GM18498 (cell line): ENCODE data around the gene LRWD1.

Experiments used
- ATAC-seq: cut with Tn5 transposase; IDR thresholded peaks from one replicate; pipeline ENCODE4 v1.9.1; 2021; ENCODE audit warnings: mild to moderate bottlenecking, moderate library complexity; ENCODE audit not compliant: unreplicated experiment

LRWD1 gene

GRCh38 chr7:102464577-102465280 is at the start of gene LRWD1, which contains the start of gene ALKBH4:
Gene LRWD1 (plus strand): TSS chr7:102464984. CDS start chr7:102465081, 97 bp downstream.
Gene ALKBH4 (minus strand): TSS chr7:102464863. CDS start chr7:102464836, 27 bp downstream.
- ATAC-seq = peak; percentile 94

GRCh38 chr7:102415685-102416225 is 49.0 kb upstream of the LRWD1 start:
- peak; percentile 66 for ATAC-seq

DNA sequence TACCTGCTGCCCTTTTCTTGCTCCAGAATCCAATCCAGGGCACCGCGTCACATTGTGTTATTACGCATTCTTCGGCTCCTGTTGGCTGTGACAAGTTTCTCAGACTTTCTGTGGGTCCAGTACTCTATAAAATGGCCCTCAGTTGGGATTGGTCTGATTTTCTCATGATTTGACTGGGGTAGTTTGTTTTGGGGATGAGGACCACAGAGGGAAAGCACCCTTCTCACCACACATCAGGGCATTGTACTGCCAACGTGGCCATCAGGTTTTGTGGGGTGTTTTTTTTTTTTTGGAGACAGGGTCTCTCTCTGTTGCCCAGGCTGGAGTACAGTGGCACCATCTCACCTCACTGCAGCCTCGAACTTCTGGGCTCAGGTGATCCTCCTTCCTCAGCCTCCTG is 48.4 kb upstream of the LRWD1 start:
- no peak for ATAC-seq

DNA sequence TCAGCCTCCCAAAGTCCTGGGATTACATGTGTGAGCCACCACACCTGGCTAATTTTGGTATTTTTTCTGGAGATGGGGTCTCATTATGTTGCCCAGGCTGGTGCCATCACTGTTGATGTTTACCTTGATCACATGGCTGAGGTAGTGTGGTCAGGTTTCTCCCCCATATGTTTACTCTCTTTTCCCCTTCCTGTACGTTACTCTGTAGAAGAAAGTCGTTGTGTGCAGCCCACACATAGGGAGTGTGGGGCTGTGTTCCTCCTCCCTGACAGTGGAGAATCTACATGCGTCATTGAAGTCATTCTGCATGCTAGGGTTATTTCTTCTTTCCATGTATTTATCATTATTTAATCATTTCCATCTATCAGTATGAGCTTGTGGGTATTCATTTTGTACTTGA is 47.7 kb upstream of the LRWD1 start:
- no peak for ATAC-seq

DNA sequence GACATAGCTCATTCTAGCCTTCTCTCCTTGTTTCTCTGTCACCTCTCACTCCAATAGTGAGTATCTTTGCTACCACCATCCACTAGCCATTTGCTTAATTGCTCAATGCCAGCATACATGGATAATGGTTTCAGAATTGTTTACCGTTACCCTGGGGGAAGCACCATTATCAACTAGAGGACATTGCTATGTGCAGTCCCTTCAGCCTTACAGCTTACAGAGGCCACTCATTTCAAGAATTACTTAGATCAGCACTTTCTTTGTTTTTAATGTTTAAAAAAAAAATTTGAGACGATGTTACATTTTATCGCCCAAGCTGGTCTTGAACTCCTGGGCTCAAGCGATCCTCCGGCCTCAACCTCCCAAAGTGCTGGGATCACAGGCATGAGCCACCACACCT is 46.2 kb upstream of the LRWD1 start:
- no peak for ATAC-seq

DNA sequence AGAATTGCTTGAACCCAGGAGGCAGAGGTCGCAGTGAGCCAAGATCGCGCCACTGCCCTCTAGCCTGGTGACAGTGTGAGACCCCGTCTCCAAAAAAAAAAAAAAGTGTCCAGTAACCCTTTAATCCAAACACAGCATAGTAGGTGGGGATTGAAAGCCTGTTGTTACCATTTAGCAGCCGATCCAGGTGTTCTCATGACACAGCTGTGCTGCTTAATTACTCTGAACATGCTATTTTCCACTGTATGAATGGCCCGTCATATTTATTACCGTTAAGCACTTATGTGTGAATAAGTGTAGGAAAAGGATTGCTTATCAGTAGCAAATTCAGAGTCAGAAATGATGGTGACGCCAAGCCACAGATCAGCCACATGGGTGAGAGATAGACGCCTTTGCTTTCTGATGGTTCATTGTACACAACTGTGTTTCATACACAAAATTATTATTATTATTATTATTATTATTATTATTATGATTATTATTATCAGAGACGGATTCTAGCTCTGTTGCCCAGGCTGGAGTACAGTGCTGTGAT is 43.0 kb upstream of the LRWD1 start:
- ATAC-seq = no peak

- ATAC-seq = no peak
These were observed 40.6 kb upstream of the LRWD1 start for GRCh38 chr7:102424129-102424551.

DNA sequence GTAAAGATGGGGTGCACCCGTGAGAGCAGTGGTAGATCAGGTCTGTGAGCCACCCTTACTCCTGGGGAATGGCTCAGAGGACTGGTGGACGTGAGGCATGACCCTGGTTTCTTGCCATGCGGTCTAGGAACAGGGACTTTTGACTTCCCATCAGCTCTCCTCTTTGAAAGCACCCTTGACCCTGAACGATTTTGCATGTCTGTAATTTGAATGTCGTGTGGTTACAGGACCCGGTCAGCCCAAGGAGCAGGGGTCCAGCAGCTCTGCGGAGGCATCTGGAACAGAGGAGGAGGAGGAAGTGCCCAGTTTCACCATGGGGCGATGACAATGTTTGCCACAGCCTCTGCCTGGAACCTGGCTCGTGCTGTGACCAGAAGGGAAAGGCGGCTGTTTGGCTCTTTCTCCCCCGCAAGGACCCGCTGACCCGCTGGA is 40.0 kb upstream of the LRWD1 start:
- ATAC-seq = peak; percentile 23

- peak; percentile 64 for ATAC-seq
These were observed 39.0 kb upstream of the LRWD1 start for GRCh38 chr7:102425639-102426267.

DNA sequence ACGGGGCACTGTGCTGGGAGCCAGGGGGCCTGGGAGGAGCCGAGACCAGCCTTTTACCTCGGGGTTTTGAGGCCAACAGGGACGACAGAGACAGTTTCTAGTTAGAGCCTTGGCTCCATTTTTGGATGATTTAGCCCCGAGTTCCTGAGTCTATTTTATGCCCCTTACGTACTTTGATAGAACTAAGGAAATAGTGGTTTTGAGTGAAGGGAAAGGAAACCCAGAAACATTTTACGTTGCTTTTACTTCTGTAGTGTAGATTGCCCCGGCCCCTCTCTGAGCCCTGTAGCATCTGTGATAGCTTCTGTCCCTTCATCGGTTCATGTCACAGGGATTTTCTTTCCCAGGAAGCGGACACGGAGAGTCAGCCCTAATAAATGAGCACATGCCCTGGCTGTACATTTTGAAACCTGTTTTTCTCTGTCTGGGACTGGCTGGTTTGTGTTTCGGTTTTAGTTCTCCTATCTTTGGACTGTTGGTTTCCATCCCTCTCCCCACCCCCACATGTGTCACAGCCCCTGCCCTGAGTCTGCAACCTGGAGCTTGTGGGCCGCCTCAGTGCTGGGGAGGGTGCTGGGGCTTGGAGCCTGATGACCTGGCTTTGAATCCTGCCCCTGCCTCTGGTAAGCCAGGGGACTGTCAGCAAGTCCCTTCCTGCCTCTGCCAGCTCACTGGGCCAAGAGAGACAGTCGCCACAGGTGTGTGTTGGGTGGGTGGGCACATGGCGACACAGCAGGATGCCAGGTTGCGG is 38.3 kb upstream of the LRWD1 start:
- ATAC-seq = peak; percentile 61

GRCh38 chr7:102427019-102427405 is 37.8 kb upstream of the LRWD1 start:
- no peak for ATAC-seq

DNA sequence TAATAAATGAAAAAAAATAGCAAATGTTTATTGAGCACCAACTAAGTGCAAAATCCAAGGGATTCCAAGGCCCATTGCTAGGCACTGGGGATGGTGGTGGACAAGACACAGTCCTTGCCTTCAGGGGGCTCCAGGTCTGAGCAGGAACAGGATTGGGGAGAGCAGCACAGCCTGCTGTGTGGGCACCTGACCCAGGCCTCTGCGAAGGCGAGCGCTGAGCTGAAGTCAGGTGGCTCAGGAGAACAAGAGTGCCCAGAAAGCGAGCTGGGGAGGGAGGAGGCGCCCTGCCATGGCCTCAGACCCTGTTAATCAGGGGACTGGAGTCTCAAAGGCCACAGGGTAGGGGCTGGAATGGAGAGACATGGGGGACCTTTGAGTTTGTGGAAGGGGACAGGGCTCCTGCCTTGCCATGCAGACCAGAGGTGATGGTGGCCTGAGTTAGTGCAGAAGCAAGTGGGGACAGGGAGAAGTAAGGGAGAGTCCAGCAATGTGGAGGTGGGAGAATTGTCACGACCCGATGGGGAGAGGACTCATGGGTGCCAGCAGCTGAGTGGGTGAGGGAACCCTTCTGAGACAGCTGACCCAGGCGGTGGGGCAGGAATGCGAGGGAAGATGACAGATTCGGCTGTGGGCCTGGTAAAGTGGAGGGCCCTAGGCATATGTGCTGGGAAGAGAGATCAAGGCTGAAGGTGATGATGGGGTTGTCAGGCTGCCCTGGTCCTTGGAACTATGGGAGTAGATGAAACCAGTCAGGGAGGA is 35.5 kb upstream of the LRWD1 start:
- no peak for ATAC-seq

DNA sequence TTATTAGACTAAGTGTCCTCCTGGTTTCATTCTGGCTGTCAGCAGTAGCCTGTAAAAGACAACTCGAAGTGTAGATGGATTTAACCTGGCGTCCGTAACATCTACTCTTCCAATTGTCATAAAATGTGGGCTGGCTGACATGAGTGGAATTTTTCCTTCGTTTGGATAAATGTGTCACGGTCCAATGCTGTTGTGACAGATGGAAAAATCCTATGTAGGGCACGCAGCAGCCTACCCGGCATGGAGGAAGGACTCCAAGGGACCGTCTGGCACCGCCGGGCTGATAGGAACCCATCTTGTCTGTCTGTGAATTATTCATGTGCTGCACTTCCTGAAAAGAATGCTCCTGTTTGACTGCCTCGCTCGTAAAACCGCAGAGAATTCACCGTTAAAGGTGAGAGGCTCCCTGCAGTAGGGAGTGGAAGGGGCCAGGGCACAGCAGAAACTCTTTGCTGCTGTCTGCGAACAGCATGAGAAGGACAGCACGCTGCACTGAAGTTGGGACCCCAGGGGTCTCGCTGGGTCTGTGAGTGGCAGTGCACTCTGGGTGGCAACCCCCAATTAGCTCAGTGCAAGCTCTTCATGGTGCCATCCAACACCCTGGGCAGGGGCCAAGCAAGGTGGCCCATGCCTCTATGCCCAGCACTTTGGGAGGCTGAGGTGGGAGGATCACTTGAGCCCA is 33.0 kb upstream of the LRWD1 start:
- no peak for ATAC-seq

GRCh38 chr7:102432442-102433218 is 32.2 kb upstream of the LRWD1 start:
- peak; percentile 33 for ATAC-seq

DNA sequence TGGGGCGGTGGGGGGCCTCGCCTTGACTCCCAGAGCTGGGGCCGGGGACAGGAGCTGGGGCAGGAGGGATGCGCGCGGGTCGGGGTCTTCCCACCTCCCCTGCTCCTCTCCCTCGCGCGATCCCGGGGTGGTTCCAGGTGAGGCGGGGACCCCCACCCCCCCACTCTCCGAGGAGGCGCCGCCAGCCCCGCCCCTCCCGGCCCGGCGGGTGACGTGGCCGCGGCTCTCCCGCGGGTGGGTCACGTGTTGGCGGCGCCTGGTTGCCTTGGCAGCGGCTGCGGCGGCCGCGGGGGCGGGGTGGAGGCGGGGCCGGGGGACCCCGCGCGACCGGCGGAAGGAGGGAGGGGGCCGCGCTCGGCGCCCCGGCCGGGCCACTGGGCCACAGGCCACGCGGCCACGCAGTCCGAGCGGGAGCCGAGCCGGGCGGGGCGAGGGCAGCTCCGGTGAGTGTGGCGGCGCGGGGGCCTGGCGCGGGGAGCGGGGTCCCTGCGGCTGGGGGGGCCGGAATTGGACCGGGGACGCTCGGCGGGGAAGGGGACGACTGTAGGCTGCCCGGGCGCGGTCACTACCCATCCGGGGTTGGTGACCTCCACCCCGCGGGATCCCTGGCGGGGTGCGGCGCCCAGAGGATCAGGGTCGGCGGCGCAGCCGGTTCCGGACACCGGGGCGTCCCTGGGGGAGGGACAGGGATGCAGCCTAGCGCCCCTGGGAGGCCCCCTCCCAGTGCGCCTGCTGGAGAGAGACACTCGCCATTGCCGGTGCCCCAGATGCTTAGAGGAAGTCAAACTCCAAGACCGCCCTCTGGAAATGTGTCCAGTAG is 31.4 kb upstream of the LRWD1 start, which contains the start of gene ORAI2:
ORAI2 (plus strand) TSS at position 357 of the 820 bp plus-strand sequence. CDS start 5,382 bp downstream, outside the sequence.
- peak; percentile 73 for ATAC-seq

DNA sequence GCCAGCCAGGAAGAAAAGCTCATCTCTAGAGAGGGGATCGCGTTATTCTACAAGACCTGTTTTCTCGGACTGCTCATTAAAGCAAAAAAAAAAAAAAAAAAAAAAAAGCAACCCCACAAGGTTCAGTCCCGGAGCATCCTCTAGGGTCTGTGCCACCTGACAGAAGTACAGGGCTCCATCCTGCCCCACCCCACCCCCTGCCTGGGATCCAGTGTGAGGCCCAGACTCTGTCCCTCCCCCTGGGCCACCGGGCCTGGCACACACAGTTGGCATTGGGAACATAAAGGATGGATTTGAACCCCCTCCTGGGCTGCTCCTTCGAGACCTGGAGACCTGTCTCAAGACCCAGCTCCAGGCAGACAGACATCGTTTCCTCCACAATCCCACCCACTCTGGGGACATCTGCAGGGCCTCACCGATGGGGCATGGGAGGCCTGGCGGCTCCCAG is 30.7 kb upstream of the LRWD1 start:
- ATAC-seq = no peak

DNA sequence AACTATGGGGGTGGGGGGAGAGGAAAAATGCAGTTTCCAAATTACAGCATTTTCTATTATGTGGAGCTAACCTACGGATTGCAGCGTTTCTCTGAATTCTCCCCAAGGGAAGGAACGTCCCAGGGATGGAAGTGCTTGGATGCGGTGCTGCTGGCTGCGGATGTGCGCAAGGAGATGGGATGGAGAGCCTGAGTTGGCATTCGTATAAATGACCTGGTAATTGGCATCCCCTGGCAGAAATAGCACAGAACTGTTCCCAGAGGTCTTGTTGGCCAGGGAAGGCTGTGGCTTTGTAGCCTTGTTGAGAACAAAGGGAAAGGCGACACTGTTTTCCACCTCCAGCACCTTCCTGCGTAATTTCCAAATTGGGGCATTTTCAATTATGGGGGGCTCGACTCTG is 28.7 kb upstream of the LRWD1 start:
- ATAC-seq = no peak
